Smooth muscle cell (in vitro differentiated cells): Measurements from ENCODE around the gene ANKMY1. TPM values are rescaled to one million over a fixed set of nuclear protein-coding genes. Genes with fewer than 3 reads are reported as not detected.

ENCODE experiments used
- DNase-seq: peaks from one replicate; lab custom pipeline; 2025; ENCODE audit not compliant: unreplicated experiment; lab: John Stamatoyannopoulos, UW
- H2AFZ ChIP-seq: fragments of 200-600 bp; sonication (generic); 2 replicates; pipeline ENCODE4 v1.6.0; 2016; ENCODE audit warnings: antibody characterized with exemption, low read depth, mild to moderate bottlenecking
- H3F3A ChIP-seq: fragments of 200-600 bp; sonication (generic); 2 replicates; pipeline ENCODE4 v1.6.0; 2017; ENCODE audit warnings: antibody characterized with exemption, low read depth
- H3K27ac ChIP-seq: fragments of 200-600 bp; sonication (generic); 2 replicates; pipeline ENCODE4 v1.5.1; 2016; ENCODE audit warnings: low read depth, mild to moderate bottlenecking
- H3K27me3 ChIP-seq: fragments of 200-600 bp; sonication (generic); 2 replicates; pipeline ENCODE4 v1.6.1; 2016; ENCODE audit warnings: low read depth, mild to moderate bottlenecking
- H3K36me3 ChIP-seq: fragments of 200-600 bp; sonication (generic); 2 replicates; pipeline ENCODE4 v1.5.1; 2016; ENCODE audit warnings: low read depth
- H3K4me1 ChIP-seq: fragments of 200-600 bp; sonication (generic); 2 replicates; pipeline ENCODE4 v1.5.1; 2016; ENCODE audit warnings: low read depth
- H3K4me2 ChIP-seq: fragments of 200-600 bp; sonication (generic); 2 replicates; pipeline ENCODE4 v1.6.0; 2016; ENCODE audit warnings: mild to moderate bottlenecking
- H3K4me3 ChIP-seq: fragments of 200-600 bp; sonication (generic); 2 replicates; pipeline ENCODE4 v1.5.1; 2016; ENCODE audit warnings: mild to moderate bottlenecking
- H3K79me2 ChIP-seq: fragments of 200-600 bp; sonication (generic); 2 replicates; pipeline ENCODE4 v1.6.0; 2016; ENCODE audit warnings: low read depth, mild to moderate bottlenecking
- H3K9ac ChIP-seq: fragments of 200-600 bp; sonication (generic); 2 replicates; pipeline ENCODE4 v1.6.0; 2016; ENCODE audit warnings: low read depth
- H3K9me3 ChIP-seq: fragments of 200-600 bp; sonication (generic); replicated peaks from 2 replicates; pipeline ENCODE4 v1.5.1; 2016; ENCODE audit warnings: low read depth
- H4K20me1 ChIP-seq: fragments of 200-600 bp; sonication (generic); 2 replicates; pipeline ENCODE4 v1.6.0; 2016; ENCODE audit warnings: low read depth
- CTCF ChIP-seq: fragments of 200-600 bp; sonication (generic); IDR thresholded peaks from 2 replicates; pipeline ENCODE4 v1.5.1; 2017; ENCODE audit warnings: borderline replicate concordance, mild to moderate bottlenecking, antibody characterized with exemption; ENCODE audit not compliant: insufficient read depth, poor library complexity, severe bottlenecking
- WGBS: methylation state at CpG from one replicate; pipeline ENCODE4 v1.1.7; 2016; ENCODE audit warnings: low lambda C conversion rate; 5-methylcytosine and 5-hydroxymethylcytosine counted together
- polyA plus RNA-seq: library from polyadenylated mRNA; unstranded; fragments of >200 nt; fragmentation: Nextera tagmentation; extraction: Ambion mirVana; gene quantifications from 2 replicates; pipeline ENCODE4 v1.2.1, GENCODE V29; 2016
- total RNA-seq: library from RNA; depleted of rRNA; stranded (reverse); fragments of >200 nt; gene quantifications from 2 replicates; pipeline ENCODE4 v1.2.3, GENCODE V29; 2014

Gene ANKMY1
- total and polyA plus RNA-seq, 2 experiments from 2014 or later: 6.4 to 8.7 TPM

- Histone ChIP-seq H3F3A (peaks cover 9% of the 10 kb centered on the region), H3K4me1 (peaks cover 11% of the 10 kb centered on the region), H3K36me3 (no peaks in the 10 kb centered on the region), H3K27me3 (no peaks in the 10 kb centered on the region), H3K27ac (no peak overlapping the region), H2AFZ (no peak overlapping the region), H3K9me3 (no peaks in the 10 kb centered on the region), H3K4me2 (peak overlapping the region; percentile 87), H4K20me1 (peaks cover 8% of the 10 kb centered on the region), H3K4me3 (peak overlapping the region; percentile 55), H3K9ac (no peak overlapping the region), H3K79me2 (no peaks in the 10 kb centered on the region)
- WGBS: 9% methylated on average over 50 of the region's 93 CpGs
- no peak for TF ChIP-seq CTCF
- no peak for DNase-seq
Measured at GRCh38 chr2:240568678-240569522, 11.1 kb upstream of the ANKMY1 start.

DNA sequence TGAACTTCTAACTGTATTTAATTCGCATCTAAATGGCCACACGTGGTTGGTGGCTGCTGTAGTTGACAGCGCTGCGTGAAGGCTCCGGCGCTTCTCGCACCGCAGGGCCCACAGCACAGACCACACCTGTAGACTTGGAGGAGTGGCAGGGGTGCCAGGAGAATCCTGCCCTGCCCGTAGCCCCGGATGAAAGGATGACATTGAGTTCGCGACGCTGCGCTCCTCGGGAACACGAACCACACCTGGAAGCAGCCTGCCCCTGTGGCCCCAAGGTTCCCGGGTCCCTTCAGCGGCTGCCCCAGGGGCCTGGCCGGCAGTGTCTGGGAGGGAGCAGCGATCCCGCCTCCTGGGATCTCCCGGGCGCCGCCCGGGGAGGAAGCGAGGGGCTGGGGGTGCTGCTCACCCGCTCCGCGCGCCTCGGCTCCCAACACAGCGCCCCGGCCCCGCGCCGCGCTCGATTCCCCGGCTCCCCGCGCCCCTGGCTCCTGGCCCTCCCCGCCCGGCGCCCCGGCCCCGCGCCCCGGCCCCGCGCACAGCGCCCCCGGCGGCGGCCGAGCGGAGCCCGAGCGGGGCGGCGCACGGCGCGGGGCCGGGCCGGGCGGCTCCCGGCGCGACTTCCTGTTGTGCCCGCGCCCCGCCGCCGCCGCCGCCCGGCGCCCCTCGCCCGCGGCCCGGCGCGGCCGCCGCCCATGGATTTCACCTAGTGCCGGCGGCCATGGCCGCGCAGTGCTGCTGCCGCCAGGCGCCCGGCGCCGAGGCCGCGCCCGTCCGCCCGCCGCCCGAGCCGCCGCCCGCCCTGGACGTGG lies 10.3 kb upstream of the ANKMY1 start, which contains the start of gene RNPEPL1:
Gene RNPEPL1 (plus strand): TSS at position 613 of the 806 bp plus-strand sequence. CDS start 103 bp downstream, at position 716.
- DNase-seq: no peak
- Histone ChIP-seq H3K27me3 (no peaks in the 10 kb centered on the region), H3K27ac (no peak within 1 kb of the TSS)

GRCh38 chr2:240567137-240567871 lies 9.5 kb upstream of the ANKMY1 start:
- H3K4me3 ChIP-seq: peak overlapping the region; percentile 68
- no peak for TF ChIP-seq CTCF
- 59% methylated on average over 26 of the region's 26 CpGs for WGBS
- H3K36me3 ChIP-seq: no peaks in the 10 kb centered on the region
- peaks cover 8% of the 10 kb centered on the region for H4K20me1 ChIP-seq
- no peaks in the 10 kb centered on the region for H3K79me2 ChIP-seq
- peak overlapping the region; percentile 98 for H3K4me2 ChIP-seq
- no peaks in the 10 kb centered on the region for H3K27me3 ChIP-seq
- H2AFZ ChIP-seq: peak overlapping the region; percentile 87
- no peak overlapping the region for H3K9ac ChIP-seq
- H3F3A ChIP-seq: peaks cover 15% of the 10 kb centered on the region
- no peak overlapping the region for H3K27ac ChIP-seq
- H3K4me1 ChIP-seq: peaks cover 11% of the 10 kb centered on the region
- no peak for DNase-seq
- no peaks in the 10 kb centered on the region for H3K9me3 ChIP-seq

More for the DNA sequence above, 10.3 kb upstream of the ANKMY1 start, which contains the start of gene RNPEPL1:
- peaks cover 8% of the 10 kb centered on the region for H4K20me1 ChIP-seq
- peak within 1 kb of the TSS; percentile 87 for H2AFZ ChIP-seq
- H3K4me1 ChIP-seq: peaks cover 11% of the 10 kb centered on the region
- no peaks in the 10 kb centered on the region for H3K36me3 ChIP-seq
- H3K4me2 ChIP-seq: peak within 1 kb of the TSS; percentile 98
- H3K4me3 ChIP-seq: peak within 1 kb of the TSS; percentile 68
- H3K79me2 ChIP-seq: no peaks in the 10 kb centered on the region
- H3K9ac ChIP-seq: peak within 1 kb of the TSS; percentile 79
- no peak for TF ChIP-seq CTCF
- WGBS: 4% methylated on average over 26 of the region's 106 CpGs
- peaks cover 9% of the 10 kb centered on the region for H3F3A ChIP-seq
- no peaks in the 10 kb centered on the region for H3K9me3 ChIP-seq
